Glutamatergic neuron (in vitro differentiated cells): ENCODE measurements around the gene HDAC10. TPM values are rescaled to one million over a fixed set of nuclear protein-coding genes. Genes with fewer than 3 reads are reported as not detected.
A peak's percentile ranks its signal among the peaks of the same experiment; 100 is the strongest.

Source experiments
- DNase-seq: peaks from one replicate; pipeline ENCODE4 v3.0.0; 2022
- H3K27ac Mint-ChIP-seq: one replicate; pipeline ENCODE4 v1.8.0; 2020; ENCODE audit warnings: mild to moderate bottlenecking, mixed read lengths, inconsistent platforms; ENCODE audit not compliant: unreplicated experiment
- H3K27me3 Mint-ChIP-seq: one replicate; pipeline ENCODE4 v1.8.0; 2020; ENCODE audit warnings: mild to moderate bottlenecking, moderate library complexity, mixed read lengths, inconsistent platforms; ENCODE audit not compliant: unreplicated experiment
- H3K36me3 Mint-ChIP-seq: one replicate; pipeline ENCODE4 v1.8.0; 2020; ENCODE audit warnings: mild to moderate bottlenecking, mixed read lengths, inconsistent platforms; ENCODE audit not compliant: unreplicated experiment
- H3K4me1 Mint-ChIP-seq: one replicate; pipeline ENCODE4 v1.8.0; 2020; ENCODE audit warnings: mild to moderate bottlenecking, low read depth, mixed read lengths, inconsistent platforms; ENCODE audit not compliant: unreplicated experiment
- H3K4me3 Mint-ChIP-seq: one replicate; pipeline ENCODE4 v1.8.0; 2020; ENCODE audit warnings: mild to moderate bottlenecking, mixed read lengths, inconsistent platforms; ENCODE audit not compliant: unreplicated experiment
- H3K9me3 Mint-ChIP-seq: one replicate; pipeline ENCODE4 v1.8.0; 2020; ENCODE audit warnings: mild to moderate bottlenecking, moderate library complexity, mixed read lengths, inconsistent platforms; ENCODE audit not compliant: unreplicated experiment
- CTCF ChIP-seq: fragments of 200-600 bp; sonication (generic); IDR thresholded peaks from one replicate; pipeline ENCODE4 v1.5.0; 2021; ENCODE audit not compliant: partially characterized antibody, unreplicated experiment
- total RNA-seq: library from RNA; stranded (reverse); fragmentation: NEBNext Ultra II Directional; extraction: Animal tissue kit (Norgen Biotek cat#: 25700); gene quantifications from one replicate; pipeline ENCODE4 v1.2.1, GENCODE V29; 2021; ENCODE audit not compliant: unreplicated experiment

The HDAC10 gene
- total RNA-seq, 1 donor from 2014 or later: 88.2 TPM

- Mint-ChIP-seq H3K27ac (no peak overlapping the region), H3K4me3 (no peak overlapping the region)
Observed at GRCh38 chr22:50298937-50299784, 48.1 kb upstream of the HDAC10 start.

GRCh38 chr22:50298266-50298637 is 47.2 kb upstream of the HDAC10 start:
- no peak for DNase-seq
- TF ChIP-seq CTCF: no peak
- Mint-ChIP-seq H3K9me3 (peaks cover 4% of the 10 kb centered on the region), H3K36me3 (no peaks in the 10 kb centered on the region), H3K4me3 (no peak overlapping the region), H3K27me3 (peaks cover 4% of the 10 kb centered on the region), H3K27ac (no peak overlapping the region), H3K4me1 (no peaks in the 10 kb centered on the region)

More at GRCh38 chr22:50298937-50299784, 48.1 kb upstream of the HDAC10 start:
- H3K27me3 Mint-ChIP-seq: peaks cover 4% of the 10 kb centered on the region
- H3K36me3 Mint-ChIP-seq: no peaks in the 10 kb centered on the region
- TF ChIP-seq CTCF: no peak
- no peak for DNase-seq
- H3K4me1 Mint-ChIP-seq: no peaks in the 10 kb centered on the region
- peaks cover 4% of the 10 kb centered on the region for H3K9me3 Mint-ChIP-seq

- peak overlapping the region; percentile 25 for H3K4me3 Mint-ChIP-seq
- no peak for TF ChIP-seq CTCF
- H3K9me3 Mint-ChIP-seq: peaks cover 2% of the 10 kb centered on the region
- no peak overlapping the region for H3K27ac Mint-ChIP-seq
- no peaks in the 10 kb centered on the region for H3K4me1 Mint-ChIP-seq
- peaks cover 2% of the 10 kb centered on the region for H3K27me3 Mint-ChIP-seq
- DNase-seq: no peak
- no peaks in the 10 kb centered on the region for H3K36me3 Mint-ChIP-seq
Observed at GRCh38 chr22:50297510-50298265, 46.6 kb upstream of the HDAC10 start.

GRCh38 chr22:50296658-50297490 is 45.8 kb upstream of the HDAC10 start:
- Mint-ChIP-seq H3K27me3 (peaks cover 1% of the 10 kb centered on the region), H3K4me3 (no peak overlapping the region), H3K36me3 (no peaks in the 10 kb centered on the region), H3K9me3 (peaks cover 5% of the 10 kb centered on the region), H3K4me1 (peaks cover 3% of the 10 kb centered on the region), H3K27ac (no peak overlapping the region)
- DNase-seq: no peak
- TF ChIP-seq CTCF: no peak
